Measurements from ENCODE around the gene MBD5. TPM values are rescaled to one million over a fixed set of nuclear protein-coding genes. Genes with fewer than 3 reads are reported as not detected.

The MBD5 gene
- total RNA-seq, 2 experiments from 2014 or later = 13.8 to 46.3 TPM

GRCh38 chr2:148528356-148529064 is 507.6 kb downstream of the MBD5 start:
- H3K36me3 ChIP-seq (ENCODE audit: insufficient read depth, low read length) = no peaks in the 10 kb centered on the region
- no peaks in the 10 kb centered on the region for H3K9me2 ChIP-seq (ENCODE audit: insufficient read depth, low read length)
- BruUV-seq (replicated peaks) = no TSS peak
- intact Hi-C loops (cut with micrococcal nuclease; ENCODE audit: unreplicated experiment) = no loop called here
- no peak overlapping the region for H2AFZ ChIP-seq (ENCODE audit: low read length)
- TF ChIP-seq EZH2phosphoT487 (IDR thresholded peaks at IDR 0.05; ENCODE audit: borderline replicate concordance, low read depth, low read length) (no peak), CTCF (conservative IDR thresholded peaks at IDR 0.05; ENCODE audit: low read length) (no peak)
- CTCF ChIA-PET (ENCODE audit: unreplicated experiment) = no interaction called here
- no peak overlapping the region for H3K4me3 ChIP-seq (ENCODE audit: low read depth, low read length, poor library complexity, severe bottlenecking)
- H3K27ac ChIP-seq (ENCODE audit: low read depth, low read length, poor library complexity, severe bottlenecking) = no peak overlapping the region
- POLR2A ChIA-PET = interaction anchor here (0.6 to 1.5 kb wide), 3 partner anchors 27 to 1245 kb away, joined by 3 read pairs; no protein-coding TSS in a partner anchor
- no peaks in the 10 kb centered on the region for H3K79me2 ChIP-seq (ENCODE audit: insufficient read depth, low read depth, low read length)
- DNase-seq (ENCODE audit: low spot score) = no peak
- no peaks in the 10 kb centered on the region for H4K20me1 ChIP-seq (ENCODE audit: insufficient read depth, low read length)
- no peaks in the 10 kb centered on the region for H3K9me3 ChIP-seq (ENCODE audit: low read length)
- no peaks in the 10 kb centered on the region for H3K4me1 ChIP-seq (ENCODE audit: insufficient read depth, low read length, poor library complexity, severe bottlenecking)
- H3K4me2 ChIP-seq (ENCODE audit: low read length) = no peak overlapping the region

- H3K4me3 ChIP-seq (ENCODE audit: low read depth, low read length, poor library complexity, severe bottlenecking) = no peak overlapping the region
- H2AFZ ChIP-seq (ENCODE audit: low read length) = no peak overlapping the region
- BruUV-seq (replicated peaks) = no TSS peak
- TF ChIP-seq CTCF (conservative IDR thresholded peaks at IDR 0.05; ENCODE audit: low read length) (no peak), EZH2phosphoT487 (IDR thresholded peaks at IDR 0.05; ENCODE audit: borderline replicate concordance, low read depth, low read length) (no peak)
- DNase-seq (ENCODE audit: low spot score) = no peak
- intact Hi-C loops (cut with micrococcal nuclease; ENCODE audit: unreplicated experiment) = no loop called here
- H4K20me1 ChIP-seq (ENCODE audit: insufficient read depth, low read length) = no peaks in the 10 kb centered on the region
- H3K4me1 ChIP-seq (ENCODE audit: insufficient read depth, low read length, poor library complexity, severe bottlenecking) = no peaks in the 10 kb centered on the region
- no peaks in the 10 kb centered on the region for H3K79me2 ChIP-seq (ENCODE audit: insufficient read depth, low read depth, low read length)
- H3K9me2 ChIP-seq (ENCODE audit: insufficient read depth, low read length) = no peaks in the 10 kb centered on the region
- ChIA-PET POLR2A (interaction anchor here (0.6 kb wide), 1 partner anchor 478 kb away, joined by 3 read pairs; no protein-coding TSS in a partner anchor), CTCF (ENCODE audit: unreplicated experiment) (no interaction called here)
- no peaks in the 10 kb centered on the region for H3K36me3 ChIP-seq (ENCODE audit: insufficient read depth, low read length)
- H3K9me3 ChIP-seq (ENCODE audit: low read length) = no peaks in the 10 kb centered on the region
- H3K4me2 ChIP-seq (ENCODE audit: low read length) = no peak overlapping the region
- H3K27ac ChIP-seq (ENCODE audit: low read depth, low read length, poor library complexity, severe bottlenecking) = no peak overlapping the region
Observed at GRCh38 chr2:148529745-148530144, 508.9 kb downstream of the MBD5 start.

DNA sequence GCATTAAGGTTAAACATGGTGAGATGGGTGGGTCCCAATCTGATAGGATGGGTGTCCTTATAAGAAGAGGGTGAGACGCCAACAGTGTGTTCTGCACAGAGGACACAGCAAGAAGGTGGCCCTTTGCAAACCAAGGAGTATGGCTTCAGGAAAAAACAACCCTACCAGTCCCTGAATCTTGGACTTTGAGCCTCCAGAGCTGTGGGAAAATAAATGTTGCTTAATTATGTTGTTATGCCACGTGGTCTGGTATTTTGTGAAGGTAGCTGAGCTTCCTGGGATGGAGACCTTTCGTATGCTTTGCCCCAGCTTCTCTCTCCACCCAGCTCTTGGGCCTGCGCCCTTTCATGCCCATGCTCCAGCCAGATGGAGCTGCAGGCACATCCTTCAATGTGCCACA is 509.5 kb downstream of the MBD5 start:
- intact Hi-C loops (cut with micrococcal nuclease; ENCODE audit: unreplicated experiment) = no loop called here
- no peaks in the 10 kb centered on the region for H3K36me3 ChIP-seq (ENCODE audit: insufficient read depth, low read length)
- CTCF ChIA-PET (ENCODE audit: unreplicated experiment) = no interaction called here
- TF ChIP-seq CTCF (conservative IDR thresholded peaks at IDR 0.05; ENCODE audit: low read length) (no peak), EZH2phosphoT487 (IDR thresholded peaks at IDR 0.05; ENCODE audit: borderline replicate concordance, low read depth, low read length) (no peak)
- H3K27ac ChIP-seq (ENCODE audit: low read depth, low read length, poor library complexity, severe bottlenecking) = no peak overlapping the region
- no peak overlapping the region for H3K4me2 ChIP-seq (ENCODE audit: low read length)
- DNase-seq (ENCODE audit: low spot score) = no peak
- no peak overlapping the region for H3K4me3 ChIP-seq (ENCODE audit: low read depth, low read length, poor library complexity, severe bottlenecking)
- no TSS peak for BruUV-seq (replicated peaks)
- H3K79me2 ChIP-seq (ENCODE audit: insufficient read depth, low read depth, low read length) = no peaks in the 10 kb centered on the region
- no peaks in the 10 kb centered on the region for H3K9me2 ChIP-seq (ENCODE audit: insufficient read depth, low read length)
- no peaks in the 10 kb centered on the region for H3K9me3 ChIP-seq (ENCODE audit: low read length)
- no peaks in the 10 kb centered on the region for H3K4me1 ChIP-seq (ENCODE audit: insufficient read depth, low read length, poor library complexity, severe bottlenecking)
- H4K20me1 ChIP-seq (ENCODE audit: insufficient read depth, low read length) = no peaks in the 10 kb centered on the region
- POLR2A ChIA-PET = interaction anchor here (0.6 kb wide), 1 partner anchor 479 kb away, joined by 3 read pairs; no protein-coding TSS in a partner anchor
- H2AFZ ChIP-seq (ENCODE audit: low read length) = no peak overlapping the region
